HG02973 (cell line): ENCODE results near the gene SSX2.
"Not testable (repeated sequence)": the region's sequence is repeated elsewhere in the genome, so short reads cannot be mapped to it uniquely, and the experiment has no call there.

Experiments
- ATAC-seq: cut with Tn5 transposase; IDR thresholded peaks from one replicate; pipeline ENCODE4 v1.9.1; 2021; ENCODE audit warnings: moderate library complexity; ENCODE audit not compliant: unreplicated experiment

Gene SSX2, protein sequence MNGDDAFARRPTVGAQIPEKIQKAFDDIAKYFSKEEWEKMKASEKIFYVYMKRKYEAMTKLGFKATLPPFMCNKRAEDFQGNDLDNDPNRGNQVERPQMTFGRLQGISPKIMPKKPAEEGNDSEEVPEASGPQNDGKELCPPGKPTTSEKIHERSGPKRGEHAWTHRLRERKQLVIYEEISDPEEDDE

DNA sequence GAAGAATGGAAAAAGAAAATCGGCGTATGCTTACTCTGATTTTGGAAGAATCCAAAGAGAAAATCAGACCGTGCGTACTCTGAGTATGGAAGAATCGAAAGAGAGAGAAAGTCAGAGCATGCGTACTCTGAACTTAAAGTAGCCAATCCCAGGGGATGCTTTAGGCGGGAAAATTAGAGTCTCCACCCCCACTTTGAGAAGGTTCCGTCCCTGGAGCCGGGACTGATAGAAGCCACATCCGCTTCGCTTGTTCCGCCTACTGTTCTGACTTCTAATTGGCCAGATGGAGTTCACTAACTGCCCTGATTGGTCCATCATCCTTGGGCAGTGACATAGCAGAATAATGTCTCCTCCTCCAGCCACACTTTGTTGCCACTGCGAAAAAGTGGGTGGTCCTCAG lies at the start of gene SSX2:
TSS of gene SSX2 (minus strand) at position 101 of the 400 bp plus-strand sequence. CDS start 1,429 bp downstream, outside the sequence.
- ATAC-seq: not testable (repeated sequence)

DNA sequence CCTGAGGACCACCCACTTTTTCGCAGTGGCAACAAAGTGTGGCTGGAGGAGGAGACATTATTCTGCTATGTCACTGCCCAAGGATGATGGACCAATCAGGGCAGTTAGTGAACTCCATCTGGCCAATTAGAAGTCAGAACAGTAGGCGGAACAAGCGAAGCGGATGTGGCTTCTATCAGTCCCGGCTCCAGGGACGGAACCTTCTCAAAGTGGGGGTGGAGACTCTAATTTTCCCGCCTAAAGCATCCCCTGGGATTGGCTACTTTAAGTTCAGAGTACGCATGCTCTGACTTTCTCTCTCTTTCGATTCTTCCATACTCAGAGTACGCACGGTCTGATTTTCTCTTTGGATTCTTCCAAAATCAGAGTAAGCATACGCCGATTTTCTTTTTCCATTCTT lies 44.0 kb upstream of the SSX2 start, which contains the start of gene SSX2B:
TSS of gene SSX2B (plus strand) at position 301 of the 400 bp plus-strand sequence. CDS start 1,429 bp downstream, outside the sequence.
- not testable (repeated sequence) for ATAC-seq

DNA sequence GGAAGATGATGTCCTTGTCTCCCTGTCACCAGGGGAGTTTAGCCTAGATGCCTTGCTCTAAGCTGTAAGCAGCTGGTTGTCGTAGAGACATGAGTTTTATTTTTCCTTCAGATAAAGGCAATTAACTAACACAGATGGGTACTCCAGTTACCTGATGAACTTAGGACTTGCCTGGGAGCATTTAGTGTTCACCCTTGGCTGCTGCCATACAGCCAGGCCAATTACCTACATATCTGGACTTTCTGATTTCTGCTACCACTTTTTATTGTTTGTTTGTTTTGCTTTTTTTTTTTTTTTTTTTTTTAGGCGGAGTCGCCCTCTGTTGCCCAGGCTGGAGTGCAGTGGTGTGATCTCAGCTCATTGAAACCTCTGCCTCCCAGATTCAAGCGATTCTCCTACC lies 14.9 kb downstream of the SSX2 start:
- ATAC-seq: not testable (repeated sequence)

GRCh38 chrX:52662218-52662617 lies 44.8 kb downstream of the SSX2 start:
- ATAC-seq: not testable (repeated sequence)

DNA sequence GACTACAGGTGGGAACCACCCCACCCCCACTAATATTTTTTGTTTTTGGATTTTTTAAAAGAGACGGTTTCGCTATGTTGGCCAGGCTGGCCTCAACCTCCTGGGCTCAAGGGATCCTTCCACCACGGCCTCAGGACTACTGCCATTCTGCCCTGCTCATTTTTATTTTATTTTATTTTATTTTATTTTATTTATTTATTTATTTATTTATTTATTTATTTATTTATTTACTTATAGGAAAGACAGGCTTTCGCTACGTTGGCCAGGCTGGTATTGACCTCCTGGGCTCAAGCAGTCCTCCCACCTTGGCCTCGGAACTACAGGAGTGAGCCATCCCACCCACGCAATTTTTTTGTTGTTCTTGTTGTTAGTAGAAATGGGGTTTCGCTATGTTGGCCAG lies 51.5 kb downstream of the SSX2 start:
- ATAC-seq: not testable (repeated sequence)

DNA sequence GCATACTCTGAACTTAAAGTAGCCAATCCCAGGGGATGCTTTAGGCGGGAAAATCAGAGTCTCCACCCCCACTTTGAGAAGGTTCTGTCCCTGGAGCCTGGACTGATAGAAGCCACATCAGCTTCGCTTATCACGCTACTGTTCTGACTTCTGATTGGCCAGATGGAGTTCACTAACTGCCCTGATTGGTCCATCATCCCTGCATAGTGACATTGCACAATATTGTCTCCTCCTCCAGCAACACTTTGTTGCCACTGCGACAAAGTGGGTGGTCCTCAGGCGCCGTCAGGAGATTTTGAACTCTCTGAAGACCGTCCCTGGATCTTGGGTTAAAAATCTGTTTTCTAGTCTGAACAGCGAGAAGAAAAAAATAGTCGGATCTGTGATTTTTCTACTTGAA lies 52.2 kb downstream of the SSX2 start, which contains the start of gene SSX7:
TSS of gene SSX7 (minus strand) at position 101 of the 400 bp plus-strand sequence. CDS start 1,428 bp downstream, outside the sequence.
- ATAC-seq: not testable (repeated sequence)

GRCh38 chrX:52650676-52651075 lies 56.3 kb downstream of the SSX2 start:
- not testable (repeated sequence) for ATAC-seq

DNA sequence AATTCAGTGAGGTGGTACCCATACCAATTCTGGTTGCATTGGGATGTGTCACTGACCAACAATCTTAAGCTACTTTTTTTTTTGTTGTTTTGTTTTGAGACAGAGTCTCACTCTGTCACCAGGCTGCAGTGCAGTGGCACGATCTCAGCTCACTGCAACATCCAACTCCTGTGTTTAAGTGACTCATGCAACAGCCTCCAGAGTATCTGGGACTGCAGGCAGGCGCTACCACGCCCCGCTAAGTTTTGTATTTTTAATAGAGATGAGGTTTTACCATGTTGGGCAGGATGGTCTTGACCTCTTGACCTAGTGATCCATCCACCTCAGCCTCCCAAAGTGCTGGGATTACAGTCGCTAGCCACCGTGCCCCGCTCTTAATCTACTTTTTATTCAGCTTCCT lies 58.0 kb downstream of the SSX2 start:
- ATAC-seq: not testable (repeated sequence)
